Endothelial cell (in vitro differentiated cells): ENCODE results near the gene ETS2. TPM values are rescaled to one million over a fixed set of nuclear protein-coding genes. Genes with fewer than 3 reads are reported as not detected.

Experiments
- DNase-seq: peaks from one replicate; pipeline ENCODE4 v3.0.0; 2021; ENCODE audit warnings: low spot score
- H3K27ac Mint-ChIP-seq: one replicate; pipeline ENCODE4 v1.8.0; 2021; ENCODE audit warnings: mixed read lengths, inconsistent platforms; ENCODE audit not compliant: unreplicated experiment
- H3K27me3 Mint-ChIP-seq: one replicate; pipeline ENCODE4 v1.8.0; 2021; ENCODE audit warnings: mild to moderate bottlenecking, moderate library complexity, mixed read lengths, inconsistent platforms; ENCODE audit not compliant: unreplicated experiment
- H3K36me3 Mint-ChIP-seq: one replicate; pipeline ENCODE4 v1.8.0; 2021; ENCODE audit warnings: mild to moderate bottlenecking, low read depth, mixed read lengths, inconsistent platforms; ENCODE audit not compliant: unreplicated experiment
- H3K4me1 Mint-ChIP-seq: one replicate; pipeline ENCODE4 v1.8.0; 2021; ENCODE audit warnings: mild to moderate bottlenecking, mixed read lengths, inconsistent platforms; ENCODE audit not compliant: unreplicated experiment
- H3K4me3 Mint-ChIP-seq: one replicate; pipeline ENCODE4 v1.8.0; 2021; ENCODE audit warnings: mild to moderate bottlenecking, mixed read lengths, inconsistent platforms; ENCODE audit not compliant: unreplicated experiment
- H3K9me3 Mint-ChIP-seq: one replicate; pipeline ENCODE4 v1.8.0; 2021; ENCODE audit warnings: mixed read lengths, inconsistent platforms; ENCODE audit not compliant: unreplicated experiment
- CTCF ChIP-seq: fragments of 200-600 bp; sonication (generic); IDR thresholded peaks from one replicate; pipeline ENCODE4 v1.5.0; 2021; ENCODE audit warnings: antibody characterized with exemption; ENCODE audit not compliant: unreplicated experiment
- total RNA-seq: library from RNA; stranded (reverse); fragmentation: NEBNext Ultra II Directional; extraction: Animal tissue kit (Norgen Biotek cat#: 25700); gene quantifications from one replicate; pipeline ENCODE4 v1.2.1, GENCODE V29; 2021; ENCODE audit not compliant: unreplicated experiment

Gene ETS2
- total RNA-seq, 1 donor from 2014 or later = 74.2 TPM

- H3K27me3 Mint-ChIP-seq = no peaks in the 10 kb centered on the region
Measured at GRCh38 chr21:38787461-38788274, 18.1 kb upstream of the ETS2 start.

GRCh38 chr21:38788275-38788905 is 17.3 kb upstream of the ETS2 start:
- TF ChIP-seq CTCF = no peak
- Mint-ChIP-seq H3K36me3 (no peaks in the 10 kb centered on the region), H3K4me3 (no peak overlapping the region), H3K9me3 (no peaks in the 10 kb centered on the region), H3K27ac (no peak overlapping the region), H3K4me1 (no peaks in the 10 kb centered on the region), H3K27me3 (no peaks in the 10 kb centered on the region)
- DNase-seq = no peak

More at GRCh38 chr21:38787461-38788274, 18.1 kb upstream of the ETS2 start:
- DNase-seq = no peak
- H3K4me1 Mint-ChIP-seq = no peaks in the 10 kb centered on the region
- no peak overlapping the region for H3K4me3 Mint-ChIP-seq
- H3K9me3 Mint-ChIP-seq = no peaks in the 10 kb centered on the region
- no peak for TF ChIP-seq CTCF
- no peak overlapping the region for H3K27ac Mint-ChIP-seq
- H3K36me3 Mint-ChIP-seq = no peaks in the 10 kb centered on the region

GRCh38 chr21:38789275-38789674 is 16.5 kb upstream of the ETS2 start:
- H3K4me1 Mint-ChIP-seq = no peaks in the 10 kb centered on the region
- no peak overlapping the region for H3K4me3 Mint-ChIP-seq
- no peaks in the 10 kb centered on the region for H3K27me3 Mint-ChIP-seq
- DNase-seq = no peak
- TF ChIP-seq CTCF = no peak
- no peaks in the 10 kb centered on the region for H3K9me3 Mint-ChIP-seq
- H3K36me3 Mint-ChIP-seq = no peaks in the 10 kb centered on the region
- H3K27ac Mint-ChIP-seq = no peak overlapping the region

- Mint-ChIP-seq H3K9me3 (no peaks in the 10 kb centered on the region), H3K36me3 (no peaks in the 10 kb centered on the region), H3K27ac (no peak overlapping the region), H3K4me1 (no peaks in the 10 kb centered on the region), H3K27me3 (no peaks in the 10 kb centered on the region), H3K4me3 (no peak overlapping the region)
- no peak for DNase-seq
- no peak for TF ChIP-seq CTCF
Measured at GRCh38 chr21:38790059-38790458, 15.7 kb upstream of the ETS2 start.

- Mint-ChIP-seq H3K27me3 (no peaks in the 10 kb centered on the region), H3K27ac (no peak overlapping the region), H3K9me3 (no peaks in the 10 kb centered on the region), H3K36me3 (no peaks in the 10 kb centered on the region), H3K4me1 (no peaks in the 10 kb centered on the region), H3K4me3 (no peak overlapping the region)
- TF ChIP-seq CTCF = no peak
- DNase-seq = no peak
Measured at GRCh38 chr21:38790961-38791360, 14.8 kb upstream of the ETS2 start.
